Testis (tissue), 2 donors: ENCODE data around the gene DHRS4L2.
"Not testable (repeated sequence)": the region's sequence is repeated elsewhere in the genome, so short reads cannot be mapped to it uniquely, and the experiment has no call there.

ENCODE experiments used
- POLR2A ChIP-seq: fragments of 450-650 bp; IDR thresholded peaks from one replicate; pipeline ENCODE4 v1.6.1; 2017; ENCODE audit warnings: antibody characterized with exemption, mild to moderate bottlenecking, moderate library complexity
- TF ChIP-seq, protein P1 (sequence below), 3 experiments: fragments of 450-650 bp in 2 of 3; fragments of 200-600 bp in 1 of 3; sonication (generic) in 1 of 3; IDR thresholded peaks; one replicate each; pipeline ENCODE4 v1.5.1; 2016 to 2019; ENCODE audit warnings: antibody characterized with exemption in 3 of 3, mild to moderate bottlenecking in 2 of 3, moderate library complexity in 1 of 3

- TF ChIP-seq, protein P1, sequence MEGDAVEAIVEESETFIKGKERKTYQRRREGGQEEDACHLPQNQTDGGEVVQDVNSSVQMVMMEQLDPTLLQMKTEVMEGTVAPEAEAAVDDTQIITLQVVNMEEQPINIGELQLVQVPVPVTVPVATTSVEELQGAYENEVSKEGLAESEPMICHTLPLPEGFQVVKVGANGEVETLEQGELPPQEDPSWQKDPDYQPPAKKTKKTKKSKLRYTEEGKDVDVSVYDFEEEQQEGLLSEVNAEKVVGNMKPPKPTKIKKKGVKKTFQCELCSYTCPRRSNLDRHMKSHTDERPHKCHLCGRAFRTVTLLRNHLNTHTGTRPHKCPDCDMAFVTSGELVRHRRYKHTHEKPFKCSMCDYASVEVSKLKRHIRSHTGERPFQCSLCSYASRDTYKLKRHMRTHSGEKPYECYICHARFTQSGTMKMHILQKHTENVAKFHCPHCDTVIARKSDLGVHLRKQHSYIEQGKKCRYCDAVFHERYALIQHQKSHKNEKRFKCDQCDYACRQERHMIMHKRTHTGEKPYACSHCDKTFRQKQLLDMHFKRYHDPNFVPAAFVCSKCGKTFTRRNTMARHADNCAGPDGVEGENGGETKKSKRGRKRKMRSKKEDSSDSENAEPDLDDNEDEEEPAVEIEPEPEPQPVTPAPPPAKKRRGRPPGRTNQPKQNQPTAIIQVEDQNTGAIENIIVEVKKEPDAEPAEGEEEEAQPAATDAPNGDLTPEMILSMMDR (IDR thresholded peaks at IDR 0.05): not testable (repeated sequence)
- TF ChIP-seq POLR2A: not testable (repeated sequence)
Observed at GRCh38 chr14:23996825-23997224, 8.1 kb downstream of the DHRS4L2 start.
